Osteocyte (in vitro differentiated cells): Measurements from ENCODE around the gene MOB3B. TPM values are rescaled to one million over a fixed set of nuclear protein-coding genes. Genes with fewer than 3 reads are reported as not detected.
A peak's percentile ranks its signal among the peaks of the same experiment; 100 is the strongest.

Experiments used
- DNase-seq: peaks from one replicate; pipeline ENCODE4 v3.0.0; 2021; ENCODE audit warnings: mixed read lengths; ENCODE audit not compliant: unreplicated experiment; ENCODE audit errors: extremely low spot score
- H3K27ac Mint-ChIP-seq: one replicate; pipeline ENCODE4 v1.8.0; 2021; ENCODE audit warnings: mild to moderate bottlenecking, mixed read lengths; ENCODE audit not compliant: unreplicated experiment
- H3K27me3 Mint-ChIP-seq: one replicate; pipeline ENCODE4 v1.8.0; 2021; ENCODE audit warnings: mixed read lengths; ENCODE audit not compliant: unreplicated experiment
- H3K36me3 Mint-ChIP-seq: one replicate; pipeline ENCODE4 v1.8.0; 2021; ENCODE audit warnings: mixed read lengths; ENCODE audit not compliant: unreplicated experiment
- H3K4me1 Mint-ChIP-seq: one replicate; pipeline ENCODE4 v1.8.0; 2021; ENCODE audit warnings: mixed read lengths; ENCODE audit not compliant: unreplicated experiment
- H3K4me3 Mint-ChIP-seq: one replicate; pipeline ENCODE4 v1.8.0; 2021; ENCODE audit warnings: mild to moderate bottlenecking, moderate library complexity, mixed read lengths; ENCODE audit not compliant: unreplicated experiment
- H3K9me3 Mint-ChIP-seq: one replicate; pipeline ENCODE4 v1.8.0; 2021; ENCODE audit warnings: mixed read lengths; ENCODE audit not compliant: unreplicated experiment
- CTCF ChIP-seq: fragments of 200-600 bp; sonication (generic); IDR thresholded peaks from 2 replicates; pipeline ENCODE4 v1.5.0; 2021; ENCODE audit warnings: antibody characterized with exemption, mild to moderate bottlenecking, moderate library complexity
- total RNA-seq: library from RNA; stranded (reverse); gene quantifications from 2 replicates; pipeline ENCODE4 v1.2.1, GENCODE V29; 2021

MOB3B gene
- total RNA-seq, 1 donor from 2014 or later = 7.6 TPM

DNA sequence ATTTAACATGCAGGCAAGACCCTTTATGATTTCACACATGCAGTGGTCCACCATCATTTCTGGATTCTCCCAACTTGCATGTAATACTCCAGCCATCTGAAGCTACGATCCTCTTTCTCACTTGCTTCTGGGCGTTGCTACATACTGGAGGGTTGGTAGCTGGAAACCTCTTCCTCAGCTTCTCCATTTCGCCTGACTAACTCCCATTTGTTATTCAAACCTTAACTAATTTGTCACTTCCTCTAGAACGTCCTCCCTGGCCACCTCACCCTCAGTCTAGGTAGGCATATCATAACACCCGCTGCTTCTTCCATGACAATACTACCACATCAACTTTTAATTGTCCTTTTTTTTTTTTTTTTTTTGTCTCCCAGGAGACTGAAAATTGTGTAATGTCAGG, 160.0 kb downstream of the MOB3B start:
- H3K27ac Mint-ChIP-seq = no peak overlapping the region
- H3K4me1 Mint-ChIP-seq = peaks cover 68% of the 10 kb centered on the region

GRCh38 chr9:27368316-27368985, 161.2 kb downstream of the MOB3B start:
- Mint-ChIP-seq H3K27me3 (peaks cover 12% of the 10 kb centered on the region), H3K27ac (peak overlapping the region; percentile 61), H3K36me3 (no peaks in the 10 kb centered on the region), H3K4me1 (peaks cover 68% of the 10 kb centered on the region), H3K4me3 (peak overlapping the region; percentile 36), H3K9me3 (no peaks in the 10 kb centered on the region)
- no peak for TF ChIP-seq CTCF
- no peak for DNase-seq

More for the DNA sequence above, 160.0 kb downstream of the MOB3B start:
- H3K27me3 Mint-ChIP-seq = peaks cover 16% of the 10 kb centered on the region
- TF ChIP-seq CTCF = no peak
- H3K4me3 Mint-ChIP-seq = no peak overlapping the region
- H3K36me3 Mint-ChIP-seq = no peaks in the 10 kb centered on the region
- DNase-seq = no peak
- H3K9me3 Mint-ChIP-seq = no peaks in the 10 kb centered on the region

GRCh38 chr9:27367921-27368315, 161.7 kb downstream of the MOB3B start:
- H3K9me3 Mint-ChIP-seq = no peaks in the 10 kb centered on the region
- no peaks in the 10 kb centered on the region for H3K36me3 Mint-ChIP-seq
- H3K4me3 Mint-ChIP-seq = no peak overlapping the region
- peaks cover 12% of the 10 kb centered on the region for H3K27me3 Mint-ChIP-seq
- peak overlapping the region; percentile 61 for H3K27ac Mint-ChIP-seq
- DNase-seq = no peak
- no peak for TF ChIP-seq CTCF
- peaks cover 65% of the 10 kb centered on the region for H3K4me1 Mint-ChIP-seq

- Mint-ChIP-seq H3K36me3 (no peaks in the 10 kb centered on the region), H3K9me3 (no peaks in the 10 kb centered on the region), H3K27me3 (peaks cover 12% of the 10 kb centered on the region), H3K27ac (peak overlapping the region; percentile 61), H3K4me3 (no peak overlapping the region), H3K4me1 (peaks cover 65% of the 10 kb centered on the region)
- TF ChIP-seq CTCF = no peak
- no peak for DNase-seq
Observed at GRCh38 chr9:27367175-27367798, 162.3 kb downstream of the MOB3B start.

DNA sequence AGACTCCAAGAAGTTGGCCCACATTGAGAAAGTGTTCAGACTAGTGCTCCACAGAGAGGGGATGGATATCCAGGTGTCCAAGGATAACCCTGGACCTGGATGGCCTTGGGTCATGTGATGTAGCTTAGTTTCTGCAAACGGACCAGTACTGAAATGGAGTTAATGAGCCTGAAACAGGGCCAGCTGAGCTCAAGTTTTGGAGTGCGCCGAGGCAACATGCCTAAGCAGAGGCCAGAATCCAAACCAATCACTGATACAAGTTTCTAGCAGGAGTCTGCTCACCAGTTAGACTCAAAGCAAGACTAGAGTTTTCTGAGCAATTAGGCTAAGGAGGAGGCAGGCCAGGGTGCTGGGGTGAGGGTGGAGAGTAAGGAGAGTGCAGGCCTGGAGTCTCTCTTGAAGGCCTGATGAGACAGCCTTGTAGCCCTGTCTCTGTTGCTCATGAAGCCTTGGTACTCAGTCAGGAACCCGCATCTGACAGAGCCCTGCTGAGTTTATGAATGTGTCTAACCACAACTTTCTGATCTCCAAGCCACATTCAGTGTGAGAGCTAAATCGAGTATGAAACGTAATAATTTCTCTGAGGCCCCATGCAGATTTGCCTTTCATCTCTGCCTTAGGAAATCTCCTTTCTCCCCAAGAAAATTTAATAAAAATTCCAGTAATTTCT, 163.8 kb downstream of the MOB3B start:
- no peak for DNase-seq
- Mint-ChIP-seq H3K27ac (peak overlapping the region; percentile 67), H3K9me3 (no peaks in the 10 kb centered on the region), H3K4me3 (no peak overlapping the region), H3K27me3 (peaks cover 7% of the 10 kb centered on the region), H3K36me3 (no peaks in the 10 kb centered on the region), H3K4me1 (peaks cover 52% of the 10 kb centered on the region)
- no peak for TF ChIP-seq CTCF
